Transverse colon (tissue), 4 donors: ENCODE results near the gene DPYSL5.

Source experiments
- EP300 ChIP-seq: sonication (generic); formaldehyde crosslinking; IDR thresholded peaks from one replicate; pipeline ENCODE4 v1.6.1; 2017; ENCODE audit warnings: antibody characterized with exemption, low read depth
- POLR2A ChIP-seq: fragments of 450-650 bp; IDR thresholded peaks from one replicate; pipeline ENCODE4 v1.6.1; 2016; ENCODE audit warnings: antibody characterized with exemption, mild to moderate bottlenecking, moderate library complexity
- POLR2AphosphoS5 ChIP-seq, 3 donors: sonication (generic); formaldehyde crosslinking; IDR thresholded peaks; one replicate each; pipeline ENCODE4 v1.6.1; 2016; ENCODE audit warnings: antibody characterized with exemption in 3 of 3
- TF ChIP-seq, protein P1 (sequence below), 5 experiments: fragments of 200-600 bp in 3 of 5; fragments of 450-650 bp in 2 of 5; sonication (generic) in 3 of 5; IDR thresholded peaks; 1 replicate in 2 of 5; 2 replicates in 3 of 5; pipeline ENCODE4 v1.5.1; 2016 to 2017; ENCODE audit warnings: antibody characterized with exemption in 5 of 5, inconsistent platforms in 3 of 5, mild to moderate bottlenecking in 2 of 5, moderate library complexity in 1 of 5

DNA sequence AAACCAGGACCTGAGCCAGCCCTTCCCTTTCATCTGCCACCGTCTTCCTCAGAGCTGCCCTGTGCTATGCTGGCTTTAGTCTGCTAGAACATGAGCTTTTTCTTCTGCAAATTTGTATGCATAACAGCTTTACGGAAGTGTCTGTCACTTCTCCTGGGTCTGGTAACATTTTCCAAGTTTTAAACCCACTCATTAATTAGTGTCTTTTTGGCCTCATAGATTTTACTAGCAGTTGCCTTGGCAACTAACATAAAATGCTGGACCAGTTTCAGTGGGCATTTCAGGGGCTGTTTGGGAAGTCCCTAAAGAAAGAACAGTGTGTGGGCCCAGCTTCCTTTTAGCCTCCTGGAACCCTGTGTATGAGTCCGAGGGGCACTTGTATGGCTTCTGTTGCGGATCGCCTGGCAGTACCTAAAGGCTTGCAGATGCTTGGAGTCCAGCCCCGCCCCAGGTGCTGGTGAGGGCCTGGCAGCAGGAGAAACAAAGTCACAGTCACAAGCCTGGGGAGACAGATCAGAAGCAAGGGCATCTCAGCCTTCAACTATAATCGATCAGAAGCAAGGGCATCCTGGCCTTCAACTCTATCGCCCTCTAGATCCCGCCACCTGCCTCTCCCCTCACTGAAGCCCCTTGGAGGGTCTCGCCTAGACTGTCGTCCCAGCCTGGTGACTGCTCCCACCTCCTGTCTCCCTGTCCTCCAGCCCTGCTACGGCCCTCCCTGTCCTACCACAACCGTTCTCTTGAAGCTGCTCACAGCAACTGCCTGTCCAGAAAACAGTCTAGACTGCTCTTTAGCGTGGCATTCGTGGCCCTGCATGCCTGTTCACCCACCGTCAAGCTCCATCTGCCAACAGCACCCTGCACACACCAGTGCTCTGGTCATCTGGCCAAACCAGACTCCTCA lies 85.8 kb downstream of the DPYSL5 start:
- TF ChIP-seq, protein P1, sequence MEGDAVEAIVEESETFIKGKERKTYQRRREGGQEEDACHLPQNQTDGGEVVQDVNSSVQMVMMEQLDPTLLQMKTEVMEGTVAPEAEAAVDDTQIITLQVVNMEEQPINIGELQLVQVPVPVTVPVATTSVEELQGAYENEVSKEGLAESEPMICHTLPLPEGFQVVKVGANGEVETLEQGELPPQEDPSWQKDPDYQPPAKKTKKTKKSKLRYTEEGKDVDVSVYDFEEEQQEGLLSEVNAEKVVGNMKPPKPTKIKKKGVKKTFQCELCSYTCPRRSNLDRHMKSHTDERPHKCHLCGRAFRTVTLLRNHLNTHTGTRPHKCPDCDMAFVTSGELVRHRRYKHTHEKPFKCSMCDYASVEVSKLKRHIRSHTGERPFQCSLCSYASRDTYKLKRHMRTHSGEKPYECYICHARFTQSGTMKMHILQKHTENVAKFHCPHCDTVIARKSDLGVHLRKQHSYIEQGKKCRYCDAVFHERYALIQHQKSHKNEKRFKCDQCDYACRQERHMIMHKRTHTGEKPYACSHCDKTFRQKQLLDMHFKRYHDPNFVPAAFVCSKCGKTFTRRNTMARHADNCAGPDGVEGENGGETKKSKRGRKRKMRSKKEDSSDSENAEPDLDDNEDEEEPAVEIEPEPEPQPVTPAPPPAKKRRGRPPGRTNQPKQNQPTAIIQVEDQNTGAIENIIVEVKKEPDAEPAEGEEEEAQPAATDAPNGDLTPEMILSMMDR (IDR thresholded peaks at IDR 0.05) = no peak
- TF ChIP-seq POLR2A (no peak), EP300 (no peak), POLR2AphosphoS5 (IDR thresholded peaks at IDR 0.05) (no peak)
